ENCODE data around the gene CTNNA3.

DNA sequence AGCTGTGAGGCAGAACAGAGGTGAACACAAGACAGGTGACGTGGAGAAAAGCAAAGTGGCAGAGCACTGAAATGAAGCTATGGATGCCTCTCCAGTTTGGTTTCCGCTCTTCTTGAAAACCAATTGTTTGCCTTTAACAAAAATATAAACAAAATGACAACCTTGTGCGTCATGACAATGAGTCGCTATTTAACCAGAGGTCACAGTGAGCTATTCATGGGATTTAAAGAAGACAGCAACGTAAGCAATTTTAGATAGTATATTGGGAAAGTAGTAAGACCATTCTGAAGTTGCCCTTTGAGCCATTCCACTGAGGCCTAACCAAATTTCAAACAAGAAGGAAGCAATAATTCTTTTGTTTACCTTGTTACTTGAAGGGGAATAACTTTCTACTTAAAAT lies 785.3 kb downstream of the CTNNA3 start:
- TF ChIP-seq, protein P1, sequence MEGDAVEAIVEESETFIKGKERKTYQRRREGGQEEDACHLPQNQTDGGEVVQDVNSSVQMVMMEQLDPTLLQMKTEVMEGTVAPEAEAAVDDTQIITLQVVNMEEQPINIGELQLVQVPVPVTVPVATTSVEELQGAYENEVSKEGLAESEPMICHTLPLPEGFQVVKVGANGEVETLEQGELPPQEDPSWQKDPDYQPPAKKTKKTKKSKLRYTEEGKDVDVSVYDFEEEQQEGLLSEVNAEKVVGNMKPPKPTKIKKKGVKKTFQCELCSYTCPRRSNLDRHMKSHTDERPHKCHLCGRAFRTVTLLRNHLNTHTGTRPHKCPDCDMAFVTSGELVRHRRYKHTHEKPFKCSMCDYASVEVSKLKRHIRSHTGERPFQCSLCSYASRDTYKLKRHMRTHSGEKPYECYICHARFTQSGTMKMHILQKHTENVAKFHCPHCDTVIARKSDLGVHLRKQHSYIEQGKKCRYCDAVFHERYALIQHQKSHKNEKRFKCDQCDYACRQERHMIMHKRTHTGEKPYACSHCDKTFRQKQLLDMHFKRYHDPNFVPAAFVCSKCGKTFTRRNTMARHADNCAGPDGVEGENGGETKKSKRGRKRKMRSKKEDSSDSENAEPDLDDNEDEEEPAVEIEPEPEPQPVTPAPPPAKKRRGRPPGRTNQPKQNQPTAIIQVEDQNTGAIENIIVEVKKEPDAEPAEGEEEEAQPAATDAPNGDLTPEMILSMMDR (IDR thresholded peaks at IDR 0.05): no peak
- TF ChIP-seq POLR2A (IDR thresholded peaks at IDR 0.05): no peak
